ENCODE measurements around the gene USP10. TPM values are rescaled to one million over a fixed set of nuclear protein-coding genes. Genes with fewer than 3 reads are reported as not detected.
"Not testable (repeated sequence)": the region's sequence is repeated elsewhere in the genome, so short reads cannot be mapped to it uniquely, and the experiment has no call there.

USP10 gene
- polyA plus RNA-seq, 5 donors = 70.2 to 92.2 (median 88.6) TPM

GRCh38 chr16:84692451-84693214 is 7.2 kb upstream of the USP10 start:
- DNase-seq = no peak

GRCh38 chr16:84693869-84694268 is 5.9 kb upstream of the USP10 start:
- not testable (repeated sequence) for DNase-seq

GRCh38 chr16:84694980-84695379 is 4.8 kb upstream of the USP10 start:
- no peak for DNase-seq

- no peak for DNase-seq
Observed at GRCh38 chr16:84699147-84699711, 571 bp upstream of the USP10 start.

- DNase-seq = no peak
Observed at GRCh38 chr16:84700446-84701300, 873 bp downstream of the USP10 start.

- DNase-seq = no peak
Observed at GRCh38 chr16:84703681-84704080, 3.9 kb downstream of the USP10 start.

GRCh38 chr16:84704253-84704652 is 4.5 kb downstream of the USP10 start:
- DNase-seq = no peak

- no peak for DNase-seq
Observed at GRCh38 chr16:84706856-84707255, 7.1 kb downstream of the USP10 start.

- no peak for DNase-seq
Observed at GRCh38 chr16:84709609-84710008, 9.8 kb downstream of the USP10 start.

- no peak for DNase-seq
Observed at GRCh38 chr16:84710686-84711085, 10.9 kb downstream of the USP10 start.

- DNase-seq = no peak
Observed at GRCh38 chr16:84712138-84712671, 12.4 kb downstream of the USP10 start.

- no peak for DNase-seq
Observed at GRCh38 chr16:84712801-84713775, 13.3 kb downstream of the USP10 start.

- DNase-seq = no peak
Observed at GRCh38 chr16:84714028-84714427, 14.2 kb downstream of the USP10 start.

GRCh38 chr16:84715424-84715823 is 15.6 kb downstream of the USP10 start:
- DNase-seq = no peak

GRCh38 chr16:84715854-84716253 is 16.1 kb downstream of the USP10 start:
- no peak for DNase-seq

- no peak for DNase-seq
Observed at GRCh38 chr16:84716740-84717139, 16.9 kb downstream of the USP10 start.

GRCh38 chr16:84717484-84717883 is 17.7 kb downstream of the USP10 start:
- DNase-seq = no peak

- DNase-seq = peak in 1 of 2 donors; percentile 62
Observed at GRCh38 chr16:84720177-84720579, 20.4 kb downstream of the USP10 start.

- DNase-seq = no peak
Observed at GRCh38 chr16:84722068-84722467, 22.3 kb downstream of the USP10 start.

GRCh38 chr16:84723906-84724305 is 24.1 kb downstream of the USP10 start:
- no peak for DNase-seq
